Activated CD4-positive, alpha-beta T cell treated with anti-CD3 and anti-CD28 coated beads, Interleukin-2, amount 50 U/mL, for 24 hours (primary cell): ENCODE data around the gene NTM.
"Not testable (repeated sequence)": the region's sequence is repeated elsewhere in the genome, so short reads cannot be mapped to it uniquely, and the experiment has no call there.

Experiments used
- DNase-seq, 2 donors: peaks; one replicate each; pipeline ENCODE4 v3.0.0-alpha.2; 2020; ENCODE audit warnings: low read depth in 1 of 2, low spot score in 1 of 2

The NTM gene

DNA sequence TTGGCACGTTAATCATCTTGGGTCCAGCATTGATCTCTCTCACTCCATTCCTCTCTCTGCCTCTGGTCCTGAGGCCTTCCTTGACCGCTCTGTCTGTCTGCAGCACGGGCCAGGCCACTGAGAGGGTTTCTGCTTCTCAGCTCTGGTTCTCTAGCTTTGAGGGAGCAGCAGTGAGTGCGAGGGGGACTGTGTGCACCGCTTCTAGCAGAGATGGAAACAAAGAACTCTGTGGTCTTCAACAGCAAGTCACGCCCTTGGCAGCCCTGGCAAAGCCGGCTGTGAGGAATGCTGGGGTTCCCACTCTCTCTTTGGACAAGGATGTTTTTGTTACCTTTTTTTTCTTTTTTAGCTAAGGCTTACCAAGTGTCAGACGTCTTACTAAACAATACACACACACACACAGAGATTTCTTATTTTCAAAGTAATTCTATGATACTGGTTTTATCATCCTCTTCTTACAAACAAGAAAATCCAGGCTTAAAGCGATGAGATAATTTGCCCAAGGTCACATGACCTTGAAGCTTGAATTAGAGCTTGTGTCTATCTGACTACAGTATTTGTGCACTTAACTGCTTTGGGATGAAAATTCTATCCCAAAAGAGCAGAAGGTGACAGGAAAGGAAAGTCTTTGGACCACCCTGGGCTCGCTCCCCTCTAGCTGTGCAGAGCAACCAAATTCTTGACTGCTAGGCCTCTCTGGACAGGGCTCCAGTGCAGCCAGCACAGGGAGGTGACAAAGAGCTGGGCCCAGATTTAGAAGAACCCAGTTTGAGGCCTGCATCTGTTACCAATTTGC, 293.2 kb downstream of the NTM start:
- DNase-seq, result no peak

DNA sequence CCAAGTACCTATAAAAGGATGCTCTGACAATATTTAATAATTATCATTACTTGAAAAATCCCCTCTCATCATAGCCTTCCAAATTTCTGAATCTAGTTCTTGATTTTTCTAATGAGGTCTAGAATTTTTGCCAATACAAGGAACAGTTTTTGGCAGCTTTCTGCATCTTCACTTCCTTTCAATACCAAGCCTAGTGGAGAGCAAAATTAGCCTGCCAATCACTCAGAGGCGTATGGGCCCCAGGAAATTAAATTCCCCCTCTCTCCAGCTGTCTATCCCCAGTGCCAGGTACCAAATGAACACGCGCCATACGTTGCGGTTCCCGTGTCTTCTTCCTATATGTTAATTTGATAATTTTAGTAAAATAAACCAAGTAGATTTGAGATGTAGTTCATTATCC, 293.9 kb downstream of the NTM start:
- DNase-seq, result no peak

DNA sequence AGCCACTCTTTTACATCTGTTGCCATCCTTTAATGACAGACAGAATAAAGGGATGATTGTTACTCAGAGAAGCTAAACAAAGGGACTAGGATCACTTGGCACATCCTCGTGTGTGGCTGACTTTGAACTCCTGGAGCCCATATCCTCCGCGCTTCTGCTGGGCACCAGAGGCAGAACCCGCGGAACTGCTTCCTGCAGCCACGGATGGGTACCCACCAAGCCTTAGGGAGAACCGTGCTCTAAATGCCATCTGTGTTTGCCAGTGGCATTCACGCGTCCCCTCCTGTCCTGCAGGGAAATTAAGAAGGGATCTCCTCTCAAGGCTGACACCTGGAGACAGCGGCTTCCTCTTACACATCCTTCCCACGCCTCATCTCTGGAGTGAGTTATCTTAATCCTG, 294.4 kb downstream of the NTM start:
- DNase-seq, result no peak

DNA sequence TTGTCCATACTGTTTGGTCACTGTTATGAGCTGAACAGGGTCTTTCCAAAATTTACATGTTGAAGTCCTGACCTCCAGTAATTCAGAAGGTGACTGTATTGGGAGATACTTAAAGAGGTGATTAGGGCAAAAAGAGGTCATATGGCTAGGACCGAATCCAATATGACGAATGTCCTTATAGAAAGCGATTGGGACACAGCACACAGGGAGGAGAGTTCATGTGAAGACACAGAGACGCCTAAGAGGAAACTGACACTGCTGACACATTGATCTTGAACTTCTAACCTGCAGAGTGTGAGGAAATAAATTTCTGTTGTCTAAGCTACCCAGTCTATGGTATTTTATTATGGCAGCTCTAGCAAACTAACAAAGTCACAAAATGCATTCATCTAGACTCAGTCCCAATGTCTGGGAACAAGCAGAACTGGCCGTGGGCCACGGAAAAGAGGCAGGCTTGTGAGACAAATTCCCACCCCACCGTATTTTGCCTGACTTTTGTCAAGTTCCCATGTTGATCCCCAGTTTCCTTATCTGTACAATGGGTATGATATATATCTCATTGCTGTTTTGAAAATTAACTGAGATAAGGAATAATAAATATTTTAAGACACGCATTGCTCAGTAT, 295.0 kb downstream of the NTM start:
- no peak for DNase-seq

DNA sequence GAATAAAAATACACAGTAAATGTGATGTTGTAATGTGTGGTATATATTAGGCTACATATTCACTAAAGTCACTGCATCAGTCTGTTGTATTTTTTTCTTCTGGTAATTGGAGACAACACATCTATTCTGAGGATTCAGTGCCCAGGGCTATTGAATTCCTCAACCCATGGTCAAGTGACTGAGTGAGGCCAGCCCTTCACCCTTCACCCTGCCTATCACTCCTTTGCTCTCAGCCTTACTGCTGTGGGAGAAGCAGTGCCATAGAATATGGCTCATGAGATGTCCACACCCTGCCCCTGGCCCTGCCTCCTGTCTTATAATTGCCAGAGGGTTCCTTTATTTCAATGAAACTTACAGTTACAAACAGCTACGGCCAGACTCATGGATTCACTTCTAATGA, 295.6 kb downstream of the NTM start:
- no peak for DNase-seq

DNA sequence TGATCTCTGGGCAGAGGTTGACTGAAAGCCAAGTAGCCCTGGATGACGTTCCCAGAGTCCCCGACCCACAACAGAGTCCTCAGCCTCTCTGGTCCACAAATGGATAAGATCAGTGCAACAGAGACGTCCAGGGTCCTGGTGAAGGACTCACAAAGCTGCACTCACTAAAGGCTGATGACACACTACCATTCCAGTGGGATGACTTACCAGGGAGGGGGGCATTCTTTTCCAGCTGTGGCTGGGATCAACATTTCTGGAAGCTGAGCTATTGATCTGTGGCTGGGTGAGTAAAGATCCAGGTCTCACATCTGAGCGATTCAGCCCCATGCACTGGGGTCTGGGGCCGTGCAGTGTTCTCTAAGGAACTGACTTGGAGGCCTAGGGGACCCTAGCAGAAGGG, 296.2 kb downstream of the NTM start:
- no peak for DNase-seq

DNA sequence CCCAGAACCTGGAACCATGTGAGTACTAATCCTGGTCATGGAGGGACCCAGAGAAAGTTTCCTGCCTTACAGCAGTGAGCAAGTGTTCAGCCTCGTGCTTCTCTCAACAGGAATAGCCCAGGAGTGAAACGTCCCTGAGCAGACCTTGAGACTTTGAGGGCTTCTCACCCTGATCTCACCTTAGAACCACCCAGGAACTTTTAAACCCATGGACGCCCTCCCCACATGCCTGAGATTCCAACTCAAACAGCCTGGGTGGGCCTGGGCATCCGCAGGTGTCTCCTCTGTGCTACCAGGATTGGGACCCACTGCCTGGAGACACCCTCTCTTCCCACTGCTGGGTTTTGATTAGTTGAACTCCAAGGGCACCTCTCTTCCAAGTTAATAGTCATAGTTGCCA, 297.2 kb downstream of the NTM start:
- DNase-seq, result no peak

DNA sequence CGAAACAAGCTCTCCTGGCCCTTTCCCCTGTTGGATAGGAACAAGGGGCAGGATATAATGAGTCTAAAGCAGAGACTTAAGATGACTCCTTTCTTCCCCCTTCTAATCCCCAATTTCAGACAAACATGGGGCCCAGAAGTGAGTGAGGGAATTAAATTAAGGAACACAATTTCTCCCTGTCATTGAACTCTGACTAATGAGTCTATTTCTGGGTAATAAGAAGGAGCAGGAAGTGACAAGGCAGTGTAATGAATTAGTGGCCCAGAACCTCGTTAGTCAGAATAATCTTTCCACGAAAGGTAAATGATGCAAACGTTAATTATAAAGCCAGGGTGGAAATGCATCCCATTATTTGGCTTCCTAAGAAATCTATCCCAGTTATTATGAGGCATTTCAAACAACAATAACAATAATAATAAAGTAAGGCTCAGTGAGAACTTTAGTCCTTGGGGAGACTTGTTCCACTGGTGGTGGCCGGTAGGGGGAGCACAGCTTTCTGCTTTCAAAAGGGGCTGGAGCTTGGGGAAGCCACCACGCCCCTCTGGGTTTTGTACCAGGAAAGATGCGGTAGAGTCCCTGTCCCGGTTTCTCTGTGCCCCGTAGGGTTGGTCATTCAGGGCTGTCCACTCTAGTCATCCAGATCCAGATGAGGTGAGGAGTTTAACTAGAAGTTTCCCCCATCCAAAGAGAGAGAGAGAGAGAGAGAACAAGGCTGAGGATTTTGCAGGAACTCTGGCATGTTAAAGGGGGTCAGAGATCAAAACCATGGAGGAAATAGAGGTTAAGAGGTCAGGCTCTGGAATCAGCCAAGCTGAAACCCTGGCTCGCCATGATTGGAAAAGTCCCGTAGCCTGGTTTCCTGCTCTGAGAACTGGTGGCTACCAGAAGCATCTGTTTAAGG, 298.3 kb downstream of the NTM start:
- DNase-seq, result peak in 1 of 2 donors; percentile 19

DNA sequence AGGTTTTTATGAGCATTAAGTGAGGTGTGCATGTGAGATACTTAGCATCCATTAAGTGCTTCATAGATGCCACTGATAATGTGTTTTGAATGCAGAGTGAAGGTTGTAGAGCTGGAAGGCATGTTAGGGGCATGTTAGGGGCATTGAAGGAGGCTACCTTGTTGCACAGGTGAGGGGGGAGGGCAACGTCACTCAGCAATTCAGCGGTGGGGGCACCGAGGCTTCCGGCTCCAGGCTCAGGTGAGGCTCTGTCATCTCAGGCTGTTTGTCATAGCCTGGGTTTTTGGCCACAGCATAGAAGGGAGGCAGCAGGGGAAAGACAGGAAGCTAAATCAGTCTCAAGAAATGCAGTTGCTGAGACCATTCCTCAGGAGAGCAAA, 299.0 kb downstream of the NTM start:
- no peak for DNase-seq

DNA sequence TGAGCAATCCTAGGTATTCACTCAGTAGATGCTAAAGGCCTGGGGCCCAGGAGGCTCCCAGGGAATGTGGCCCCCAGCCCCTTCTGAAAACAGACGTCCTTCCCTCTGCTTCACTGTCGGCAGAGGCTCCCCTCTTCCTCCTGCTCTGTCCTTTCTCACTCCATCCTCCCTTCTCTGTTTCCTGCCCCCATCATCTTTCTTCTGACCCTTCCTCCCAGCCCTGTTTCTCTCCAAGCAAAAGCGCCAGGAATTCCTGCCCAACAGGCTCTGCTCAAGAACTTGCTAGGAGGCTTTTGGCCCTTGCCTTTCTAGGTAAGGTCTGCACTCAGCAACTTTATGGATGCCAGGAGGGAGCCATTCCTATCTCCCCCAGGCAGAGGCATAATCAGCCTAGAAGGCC, 300.5 kb downstream of the NTM start:
- no peak for DNase-seq

DNA sequence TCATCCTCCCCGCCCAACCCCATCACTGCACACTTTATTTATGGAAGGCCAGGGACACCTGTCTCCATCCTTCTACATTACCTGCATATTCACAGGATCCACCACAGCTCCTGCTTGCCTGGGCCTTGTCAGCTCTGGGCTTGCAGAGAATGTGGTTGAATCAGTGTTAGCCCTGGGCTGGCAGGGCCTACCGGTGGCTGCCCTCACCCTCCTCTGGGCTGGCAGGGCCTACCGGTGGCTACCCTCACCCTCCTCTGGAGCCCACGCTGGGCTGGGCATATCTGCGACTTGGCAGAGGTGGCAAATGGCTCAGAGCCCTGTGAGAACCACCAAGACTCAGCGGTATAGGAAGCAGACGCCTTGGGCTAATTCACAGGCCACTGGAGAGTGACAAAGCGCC, 300.9 kb downstream of the NTM start:
- DNase-seq, result no peak

DNA sequence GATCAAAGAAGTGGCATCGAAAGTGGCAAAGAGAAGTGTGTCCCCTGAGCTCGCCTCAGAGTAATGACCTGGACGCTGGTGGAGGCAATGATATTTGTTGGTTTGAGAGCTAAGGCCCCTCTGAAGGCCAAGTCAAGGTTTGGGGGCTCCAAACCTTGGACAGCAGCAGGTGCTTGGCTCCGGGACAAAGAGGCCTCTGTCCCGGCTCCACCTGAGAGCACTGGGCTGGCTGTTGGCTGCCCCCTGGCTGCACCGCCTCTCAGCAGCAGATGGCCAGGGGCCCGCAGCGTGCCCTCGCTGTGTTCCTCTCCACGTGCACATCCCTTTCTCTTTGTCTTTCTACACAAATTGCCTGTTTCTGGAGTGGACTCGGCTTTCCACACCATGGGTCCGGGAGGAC, 301.3 kb downstream of the NTM start:
- no peak for DNase-seq

DNA sequence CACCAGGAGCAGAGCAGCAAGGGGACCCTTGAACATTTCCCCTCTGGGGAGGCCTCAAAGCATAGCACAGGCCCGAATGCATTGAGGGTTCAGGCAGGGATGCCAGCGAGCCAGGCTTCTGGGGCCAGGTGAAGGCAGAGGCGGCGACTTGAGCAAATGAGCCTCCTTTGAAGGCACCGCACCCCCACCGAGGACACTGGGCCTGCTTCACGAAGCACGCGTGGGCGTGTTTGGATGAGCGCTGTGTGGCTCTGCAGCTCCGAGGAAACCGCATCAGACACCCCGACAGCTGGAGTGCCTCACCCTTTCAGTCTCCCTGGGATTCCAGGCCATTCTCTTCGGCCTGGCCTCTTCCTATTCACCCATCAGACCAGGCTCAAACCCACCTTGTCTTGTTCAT, 301.8 kb downstream of the NTM start:
- DNase-seq, result no peak

DNA sequence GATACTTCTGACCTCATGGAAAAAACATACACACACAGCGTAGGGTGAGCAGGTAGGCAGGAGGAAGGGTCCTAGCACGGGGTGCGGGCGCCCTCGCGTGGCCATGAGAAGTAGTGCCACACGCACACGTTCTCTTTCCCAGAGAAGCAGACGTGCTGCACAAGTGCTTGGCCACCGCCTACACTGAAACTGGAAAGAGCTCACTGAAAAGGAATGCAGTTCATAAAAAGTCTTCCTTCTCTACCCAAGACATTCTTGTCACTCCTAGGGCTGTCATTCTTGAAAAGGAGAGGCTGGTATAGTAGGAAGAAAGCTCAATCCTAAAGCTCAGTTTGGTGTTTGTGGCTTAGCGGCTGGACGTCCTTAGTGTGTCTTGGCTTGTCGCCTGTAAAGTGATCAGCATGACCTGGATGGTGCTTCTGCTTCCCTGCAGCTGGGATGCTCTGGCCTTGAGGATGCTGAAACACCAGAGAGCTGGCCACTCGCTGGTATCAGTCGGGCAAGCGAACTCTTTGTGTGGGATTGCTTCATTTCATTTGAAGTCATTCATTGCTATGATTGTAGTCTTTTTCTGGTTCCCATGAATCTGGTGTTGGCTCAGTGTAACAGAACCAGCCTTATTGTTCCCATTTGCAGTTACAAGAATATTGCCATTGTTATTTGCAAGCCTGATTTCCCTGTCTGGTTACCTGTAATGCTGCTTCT, 303.8 kb downstream of the NTM start:
- DNase-seq, result peak in 1 of 2 donors; percentile 33

DNA sequence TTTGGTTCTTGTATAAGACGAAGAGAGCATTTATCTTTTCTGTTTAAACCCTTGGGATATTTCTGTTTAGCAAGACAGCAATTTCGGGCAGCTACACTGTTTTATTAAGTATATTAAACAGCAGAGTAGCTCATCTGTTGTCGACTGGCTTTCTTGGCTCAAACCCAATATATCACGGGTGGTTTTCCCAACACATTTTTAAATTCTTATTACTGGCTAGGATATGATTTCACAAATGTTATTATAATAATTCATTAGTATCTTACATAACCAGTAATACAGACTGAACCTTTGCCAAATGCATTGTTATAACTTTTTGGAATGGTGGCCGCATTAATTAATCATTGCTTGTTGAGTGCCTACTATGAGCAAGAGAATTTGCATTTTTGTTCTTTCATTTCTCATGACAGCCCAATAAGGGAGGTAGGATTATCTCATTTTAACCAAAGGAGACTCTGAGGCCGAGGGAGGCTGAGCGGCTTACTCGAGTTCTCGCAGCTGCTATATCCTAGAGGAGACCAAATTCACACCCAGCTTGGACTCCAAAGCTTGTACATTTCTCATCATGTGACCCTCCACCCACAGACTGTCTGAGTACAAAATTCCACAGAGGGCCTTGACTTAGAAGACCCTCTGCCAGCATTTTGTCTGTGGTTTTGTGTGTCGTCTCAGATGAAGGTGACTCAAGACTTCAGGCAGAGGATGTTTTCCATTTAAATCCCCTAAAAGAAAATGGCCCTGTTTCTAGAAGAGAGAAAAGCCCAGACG, 304.9 kb downstream of the NTM start:
- no peak for DNase-seq

DNA sequence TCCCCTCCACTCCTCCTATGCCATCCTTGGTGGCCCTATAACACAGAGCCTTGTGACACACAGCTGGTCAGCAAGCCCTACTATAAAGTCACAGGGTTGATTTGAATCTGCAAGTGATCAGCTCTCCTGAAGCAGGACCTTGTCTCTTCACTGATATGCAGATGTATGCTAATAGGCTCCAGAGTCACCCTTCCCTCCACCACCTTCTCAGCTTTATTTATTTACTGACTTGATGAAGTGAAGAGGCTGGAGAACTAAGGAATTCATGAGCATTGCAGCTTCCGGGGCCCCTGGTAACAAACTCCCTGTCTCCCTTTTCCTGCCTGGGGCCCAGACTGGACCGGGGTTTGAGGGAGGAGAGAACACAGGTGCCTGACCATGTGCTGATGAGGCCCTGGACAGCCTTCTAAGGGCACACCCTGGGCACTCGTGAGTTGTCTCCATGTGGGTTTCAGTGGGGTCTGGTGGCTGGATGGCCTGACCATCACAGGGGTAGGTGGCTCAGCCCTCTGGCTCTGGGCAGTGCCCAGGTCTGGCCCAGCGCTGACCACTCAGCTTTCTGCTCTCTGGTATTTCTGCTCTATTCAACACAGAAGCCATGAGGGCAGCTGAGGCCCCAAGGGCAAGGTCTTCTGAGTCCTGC, 307.5 kb downstream of the NTM start:
- DNase-seq, result no peak

DNA sequence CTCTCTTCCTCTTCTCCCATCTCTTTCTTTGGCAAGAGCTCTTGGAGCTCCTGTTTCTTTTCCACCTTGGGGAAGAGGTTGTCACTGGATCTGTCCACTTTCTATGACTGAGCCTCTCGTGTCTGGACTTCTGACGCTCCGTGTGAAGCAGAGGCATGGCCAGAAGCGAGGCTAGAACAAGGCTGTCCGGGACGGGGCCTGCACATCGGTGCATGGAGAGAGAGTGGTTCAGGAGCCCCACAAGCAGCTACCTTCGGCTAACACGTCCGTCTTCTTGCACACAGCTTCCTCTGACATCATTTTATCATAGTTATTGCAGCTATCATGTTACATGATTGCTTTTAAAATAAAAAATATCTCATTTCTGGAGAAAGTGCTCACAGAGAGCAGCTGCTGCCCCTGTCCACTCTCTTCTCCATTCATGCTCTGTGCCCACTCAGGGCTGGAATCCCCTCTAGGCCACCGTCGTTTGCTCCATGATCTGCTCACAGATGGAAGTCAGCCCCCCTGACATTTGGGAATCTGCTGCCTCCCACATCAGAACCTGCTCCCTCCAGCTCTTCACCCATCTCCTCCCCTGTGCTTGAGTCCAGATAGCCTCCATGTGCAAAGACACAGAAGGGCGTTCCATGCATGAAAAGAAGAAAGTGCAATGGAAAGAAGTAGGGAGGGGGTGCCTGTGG, 308.4 kb downstream of the NTM start:
- DNase-seq, result no peak

DNA sequence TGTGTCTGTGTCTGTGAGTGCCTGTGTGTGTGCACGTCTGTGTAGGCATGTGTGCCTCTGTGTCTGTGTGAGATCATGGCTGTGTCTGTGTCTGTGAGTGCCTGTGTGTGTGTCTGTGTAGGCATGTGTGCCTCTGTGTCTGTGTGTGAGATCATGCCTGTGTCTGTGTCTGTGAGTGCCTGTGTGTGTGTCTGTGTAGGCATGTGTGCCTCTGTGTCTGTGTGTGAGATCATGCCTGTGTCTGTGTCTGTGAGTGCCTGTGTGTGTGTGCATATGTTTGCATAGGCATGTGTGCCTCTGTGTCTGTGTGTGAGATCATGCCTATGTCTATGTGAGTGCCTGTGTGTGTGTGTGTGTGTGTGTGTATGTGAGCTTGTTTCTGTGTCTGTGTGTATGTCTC, 310.0 kb downstream of the NTM start:
- DNase-seq, result not testable (repeated sequence)

DNA sequence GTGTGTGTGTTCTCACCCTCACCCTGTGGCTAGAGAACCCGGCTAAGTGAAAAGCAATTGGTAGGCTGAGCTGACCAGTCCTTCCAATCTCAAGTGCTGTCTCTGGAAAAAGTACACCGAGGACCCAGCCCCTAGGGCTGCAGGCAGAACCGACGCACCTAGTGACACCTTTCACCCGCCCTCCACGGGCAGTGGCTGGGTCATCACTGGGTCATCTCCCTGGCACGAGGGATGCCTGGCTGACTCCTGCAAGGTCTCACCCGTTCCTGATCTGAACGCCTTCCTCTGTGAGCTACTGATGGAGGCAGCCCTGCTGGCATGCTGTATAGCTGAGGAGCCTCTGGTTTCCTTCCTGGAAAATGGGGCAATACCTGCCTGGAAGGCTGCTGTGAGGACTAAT, 311.5 kb downstream of the NTM start:
- no peak for DNase-seq
